Chondrocyte (in vitro differentiated cells): ENCODE data around the gene CD74. TPM values are rescaled to one million over a fixed set of nuclear protein-coding genes. Genes with fewer than 3 reads are reported as not detected.
A peak's percentile ranks its signal among the peaks of the same experiment; 100 is the strongest.

Source experiments
- DNase-seq: peaks from one replicate; pipeline ENCODE4 v3.0.0; 2021; ENCODE audit warnings: mixed read lengths, low spot score
- H3K27ac Mint-ChIP-seq: one replicate; pipeline ENCODE4 v1.8.0; 2021; ENCODE audit warnings: mild to moderate bottlenecking, moderate library complexity, mixed read lengths; ENCODE audit not compliant: unreplicated experiment
- H3K27me3 Mint-ChIP-seq: 2 replicates; pipeline ENCODE4 v1.8.0; 2021; ENCODE audit warnings: low read depth, mixed read lengths
- H3K36me3 Mint-ChIP-seq: 2 replicates; pipeline ENCODE4 v1.8.0; 2021; ENCODE audit warnings: low read depth, mixed read lengths
- H3K4me1 Mint-ChIP-seq: 2 replicates; pipeline ENCODE4 v1.8.0; 2021; ENCODE audit warnings: low read depth, mild to moderate bottlenecking, mixed read lengths
- H3K4me3 Mint-ChIP-seq: one replicate; pipeline ENCODE4 v1.8.0; 2021; ENCODE audit warnings: mild to moderate bottlenecking, moderate library complexity, mixed read lengths; ENCODE audit not compliant: unreplicated experiment
- H3K9me3 Mint-ChIP-seq: 2 replicates; pipeline ENCODE4 v1.8.0; 2021; ENCODE audit warnings: low read depth, mixed read lengths
- CTCF ChIP-seq: fragments of 200-600 bp; sonication (generic); IDR thresholded peaks from 2 replicates; pipeline ENCODE4 v1.5.0; 2021; ENCODE audit warnings: antibody characterized with exemption, mild to moderate bottlenecking, moderate library complexity
- total RNA-seq: library from RNA; stranded (reverse); gene quantifications from 3 replicates; pipeline ENCODE4 v1.2.1, GENCODE V29; 2021

The CD74 gene
- total RNA-seq, 1 donor from 2014 or later: not detected

- no peak for DNase-seq
- H3K4me3 Mint-ChIP-seq: no peak overlapping the region
- H3K9me3 Mint-ChIP-seq: no peaks in the 10 kb centered on the region
- peaks cover 19% of the 10 kb centered on the region for H3K4me1 Mint-ChIP-seq
- no peaks in the 10 kb centered on the region for H3K27me3 Mint-ChIP-seq
- TF ChIP-seq CTCF: no peak
- H3K27ac Mint-ChIP-seq: peak overlapping the region; percentile 42
- peaks cover 21% of the 10 kb centered on the region for H3K36me3 Mint-ChIP-seq
Measured at GRCh38 chr5:150440948-150441812, 28.5 kb upstream of the CD74 start.

GRCh38 chr5:150438873-150439546 lies 26.3 kb upstream of the CD74 start:
- no peak overlapping the region for H3K4me3 Mint-ChIP-seq
- TF ChIP-seq CTCF: peak; percentile 63
- peaks cover 8% of the 10 kb centered on the region for H3K36me3 Mint-ChIP-seq
- no peak overlapping the region for H3K27ac Mint-ChIP-seq
- no peaks in the 10 kb centered on the region for H3K27me3 Mint-ChIP-seq
- H3K4me1 Mint-ChIP-seq: peaks cover 20% of the 10 kb centered on the region
- no peaks in the 10 kb centered on the region for H3K9me3 Mint-ChIP-seq
- DNase-seq: no peak

DNA sequence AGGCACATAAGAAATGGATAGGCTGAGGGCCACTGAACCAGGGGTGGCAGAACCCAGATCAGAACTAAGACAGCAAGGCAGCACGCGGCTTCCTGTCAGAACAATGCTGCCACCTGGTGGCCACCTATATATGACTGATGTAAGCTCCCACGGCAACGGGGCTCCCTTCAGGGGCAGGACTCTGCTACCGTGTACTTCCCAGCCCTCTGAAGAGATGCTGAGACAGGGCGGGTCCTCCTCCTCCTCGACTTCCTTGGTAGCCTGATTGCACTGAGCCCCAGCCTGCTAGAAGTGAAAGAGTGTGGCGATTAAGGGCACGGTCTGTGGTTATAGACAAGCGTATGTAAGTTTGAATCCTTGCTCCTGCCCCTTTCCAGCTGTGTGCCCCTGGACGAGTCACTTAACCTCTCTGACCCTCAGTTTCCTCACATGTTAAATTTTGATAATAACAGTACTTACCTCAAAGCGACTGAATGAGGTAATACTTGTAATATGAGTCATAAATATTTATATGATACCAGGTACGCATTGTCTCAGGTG lies 23.5 kb upstream of the CD74 start:
- H3K27me3 Mint-ChIP-seq: no peaks in the 10 kb centered on the region
- no peak overlapping the region for H3K27ac Mint-ChIP-seq
- H3K9me3 Mint-ChIP-seq: no peaks in the 10 kb centered on the region
- H3K4me1 Mint-ChIP-seq: peaks cover 5% of the 10 kb centered on the region
- H3K36me3 Mint-ChIP-seq: no peaks in the 10 kb centered on the region
- no peak for DNase-seq
- no peak overlapping the region for H3K4me3 Mint-ChIP-seq
- TF ChIP-seq CTCF: peak; percentile 93

DNA sequence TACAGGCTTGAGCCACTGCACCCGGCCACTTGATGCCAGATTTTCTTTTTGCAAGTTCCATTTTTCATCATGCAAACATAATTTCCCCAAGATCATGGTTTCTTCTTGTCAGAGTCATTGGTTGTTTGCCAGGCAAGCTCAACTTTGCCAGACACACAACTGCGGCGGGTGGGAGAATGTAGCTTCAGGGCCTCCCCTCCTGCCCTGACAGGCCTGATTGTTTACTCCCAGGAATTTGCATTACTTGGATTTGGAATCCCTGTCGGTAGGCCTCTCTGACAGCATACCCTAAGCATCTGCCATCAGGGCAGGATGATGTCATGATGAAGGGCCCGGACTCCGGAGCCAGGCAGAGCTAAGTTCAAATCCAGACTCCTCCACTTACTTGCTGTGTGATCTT lies 21.8 kb upstream of the CD74 start:
- Mint-ChIP-seq H3K27ac (no peak overlapping the region), H3K36me3 (no peaks in the 10 kb centered on the region), H3K9me3 (no peaks in the 10 kb centered on the region), H3K4me3 (no peak overlapping the region), H3K27me3 (no peaks in the 10 kb centered on the region), H3K4me1 (peaks cover 5% of the 10 kb centered on the region)
- TF ChIP-seq CTCF: no peak
- no peak for DNase-seq

GRCh38 chr5:150431574-150431973 lies 18.9 kb upstream of the CD74 start:
- TF ChIP-seq CTCF: no peak
- Mint-ChIP-seq H3K36me3 (no peaks in the 10 kb centered on the region), H3K27ac (no peak overlapping the region), H3K9me3 (no peaks in the 10 kb centered on the region), H3K4me1 (peaks cover 13% of the 10 kb centered on the region), H3K27me3 (no peaks in the 10 kb centered on the region), H3K4me3 (no peak overlapping the region)
- DNase-seq: no peak
